Stomach (tissue), 9 donors: ENCODE data around the gene TNFRSF1B. TPM values are rescaled to one million over a fixed set of nuclear protein-coding genes. Genes with fewer than 3 reads are reported as not detected.

Source experiments
- DNase-seq, 2 donors: peaks; one replicate each; pipeline versions ENCODE4 v3.0.0 to v3.0.0-alpha.2; 2013 to 2019
- H3K27ac ChIP-seq, 5 donors: fragments of 200-600 bp in 4 of 5; sonication (generic) in 4 of 5; one replicate each; pipeline ENCODE4 v1.5.1; 2013 to 2019; ENCODE audit warnings: mild to moderate bottlenecking in 1 of 5, moderate library complexity in 1 of 5
- H3K27me3 ChIP-seq, 3 donors: fragments of 200-600 bp; sonication (generic); one replicate each; pipeline ENCODE4 v1.5.1; 2017 to 2019; ENCODE audit warnings: mixed run types in 1 of 3
- H3K36me3 ChIP-seq, 4 donors: fragments of 200-600 bp; sonication (generic); 1 replicate in 3 of 4; 2 replicates in 1 of 4; pipeline ENCODE4 v1.5.1; 2016 to 2019
- H3K4me1 ChIP-seq, 4 donors: fragments of 200-600 bp; sonication (generic); one replicate each; pipeline ENCODE4 v1.5.1; 2016 to 2019
- H3K4me3 ChIP-seq, 4 donors: fragments of 200-600 bp; sonication (generic) in 3 of 4; one replicate each; pipeline ENCODE4 v1.5.1; 2016 to 2019; ENCODE audit warnings: mild to moderate bottlenecking in 1 of 4
- H3K9me3 ChIP-seq, 4 donors: fragments of 200-600 bp; sonication (generic); one replicate each; pipeline ENCODE4 v1.5.1; 2016 to 2019
- CTCF ChIP-seq, 7 experiments: fragments of 450-650 bp in 4 of 7; fragments of 200-600 bp in 3 of 7; sonication (generic) in 3 of 7; IDR thresholded peaks; one replicate each; pipeline ENCODE4 v1.5.1; 2016 to 2019; ENCODE audit warnings: antibody characterized with exemption in 7 of 7, control low read depth in 2 of 7, mild to moderate bottlenecking in 1 of 7
- EP300 ChIP-seq: sonication (generic); formaldehyde crosslinking; IDR thresholded peaks from one replicate; pipeline ENCODE4 v1.6.1; 2017; ENCODE audit warnings: antibody characterized with exemption
- POLR2A ChIP-seq, 4 donors: fragments of 450-650 bp; IDR thresholded peaks; one replicate each; pipeline ENCODE4 v1.6.1; 2016; ENCODE audit warnings: antibody characterized with exemption in 4 of 4, control low read depth in 2 of 4, mild to moderate bottlenecking in 1 of 4, moderate library complexity in 1 of 4
- POLR2AphosphoS5 ChIP-seq, 3 donors: sonication (generic); formaldehyde crosslinking; IDR thresholded peaks; one replicate each; pipeline ENCODE4 v1.6.1; 2016; ENCODE audit warnings: antibody characterized with exemption in 3 of 3
- WGBS, 5 donors: extraction: QIAGEN DNeasy Blood & Tissue Kit in 3 of 5; methylation state at CpG; one replicate each; pipeline versions ENCODE4 v1.1.5 to v1.1.7; 2013 to 2018; 5-methylcytosine and 5-hydroxymethylcytosine counted together
- intact Hi-C: fragments of 100-400 bp; cut with DNase I; formaldehyde crosslinking; loops from one replicate; pipeline ENCODE4 v1.15.1; 2023; ENCODE audit warnings: low total_unique reads
- polyA plus RNA-seq, 3 donors: library from polyadenylated mRNA; stranded (reverse); fragments of 200-250 nt; gene quantifications; one replicate each; pipeline ENCODE4 v1.2.3, GENCODE V29; 2013
- small RNA-seq, 4 donors: library from RNA; depleted of rRNA; stranded (forward); fragments of <200 nt; gene quantifications; one replicate each; pipeline ENCODE3, GENCODE V24; 2016
- total RNA-seq, 5 donors: library from RNA; depleted of rRNA; stranded (reverse); fragments of >200 nt; gene quantifications; one replicate each; pipeline versions ENCODE4 v1.1.0 to v1.2.3, GENCODE V29; 2014 to 2016
- donor health status: healthy with polysubstance abuse.
- donor health status: Bipolar disorder and iron deficiency.
- donor health status: healthy.

Gene TNFRSF1B
- total and polyA plus RNA-seq, 8 donors = 5.4 to 24.3 (median 11.5) TPM

GRCh38 chr1:12255913-12256312, 89.1 kb downstream of the TNFRSF1B start:
- H3K4me1 ChIP-seq = no peaks in the 10 kb centered on the region
- peaks cover 48 to 100% (median 99%) of the 10 kb centered on the region in 4 donors for H3K36me3 ChIP-seq
- H3K9me3 ChIP-seq = no peaks in the 10 kb centered on the region
- no peak overlapping the region for H3K4me3 ChIP-seq
- intact Hi-C loops = no loop called here
- WGBS, 5 donors = 95 to 100% (median 99%) methylated on average over 2 of the region's 2 CpGs
- H3K27me3 ChIP-seq = no peaks in the 10 kb centered on the region
- no peak overlapping the region for H3K27ac ChIP-seq
- DNase-seq = no peak
- TF ChIP-seq EP300 = no peak
- no peak for TF ChIP-seq POLR2A (IDR thresholded peaks at IDR 0.05)
- TF ChIP-seq CTCF (IDR thresholded peaks at IDR 0.05) = no peak
- no peak for TF ChIP-seq POLR2AphosphoS5 (IDR thresholded peaks at IDR 0.05)

DNA sequence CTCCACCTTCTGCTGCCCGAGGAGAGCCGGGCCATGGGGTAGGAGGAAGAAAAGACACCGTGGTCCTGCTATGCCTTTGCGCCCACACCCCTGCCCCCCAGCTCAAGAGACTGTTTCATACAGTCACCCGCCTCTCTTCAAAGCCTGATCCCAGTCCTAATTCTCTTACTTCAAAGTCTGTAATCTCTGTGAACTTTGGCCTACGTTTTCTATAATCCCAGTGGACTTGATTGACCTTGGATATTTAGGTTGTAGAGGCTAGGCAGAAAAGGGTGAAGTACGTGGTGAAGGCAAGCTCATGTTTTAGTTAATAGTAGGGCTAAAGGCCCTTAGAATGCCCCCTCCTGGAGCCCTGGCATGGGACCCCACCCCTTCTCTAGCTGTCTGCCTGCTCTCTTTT, 91.5 kb downstream of the TNFRSF1B start:
- TF ChIP-seq POLR2A (IDR thresholded peaks at IDR 0.05) (no peak), EP300 (no peak), CTCF (IDR thresholded peaks at IDR 0.05) (no peak), POLR2AphosphoS5 (IDR thresholded peaks at IDR 0.05) (no peak)
- Histone ChIP-seq H3K27me3 (no peaks in the 10 kb centered on the region), H3K9me3 (no peaks in the 10 kb centered on the region), H3K27ac (no peak overlapping the region), H3K4me1 (no peaks in the 10 kb centered on the region), H3K36me3 (peaks cover 54 to 100% (median 99%) of the 10 kb centered on the region in 4 donors), H3K4me3 (no peak overlapping the region)
- intact Hi-C loops = no loop called here
- no peak for DNase-seq
- 66 to 81% (median 68%) methylated on average over 7 of the region's 7 CpGs for WGBS, 5 donors

Small RNA genes within 50 kb of the gene (small RNA-seq; reads per million reads assigned to genes)
- 0 reads per million in 4 donors for gene MIR4632
- 0 reads per million in 4 donors for gene RF00156

Other genes with a start within 250 kb of the TNFRSF1B start
- gene KIAA2013, start 240.6 kb upstream of the TNFRSF1B start, total RNA-seq = 100 to 1,000 TPM in 2 of 5 donors, 10 to 100 TPM in 3; 21.0 to 525 (median 70.0) TPM
- 10 to 100 TPM; 14.4 to 28.9 (median 15.5) TPM for gene KIAA2013, start 240.6 kb upstream of the TNFRSF1B start, polyA plus RNA-seq
- 10 to 100 TPM in 4 of 5 donors, 1 to 10 TPM in 1; 8.2 to 56.2 (median 39.4) TPM for gene PLOD1, start 232.3 kb upstream of the TNFRSF1B start, total RNA-seq
- 10 to 100 TPM in 2 of 3 donors, 1 to 10 TPM in 1; 9.8 to 39.5 (median 31.1) TPM for gene PLOD1, start 232.3 kb upstream of the TNFRSF1B start, polyA plus RNA-seq
- 10 to 100 TPM; 46.6 to 68.0 (median 53.6) TPM for gene MFN2, start 186.5 kb upstream of the TNFRSF1B start, total RNA-seq
- gene MFN2, start 186.5 kb upstream of the TNFRSF1B start, polyA plus RNA-seq = 10 to 100 TPM; 31.2 to 41.9 (median 37.4) TPM
- gene MIIP, start 147.5 kb upstream of the TNFRSF1B start, total RNA-seq = 100 to 1,000 TPM in 1 of 5 donors, 10 to 100 TPM in 3, 1 to 10 TPM in 1; 1.8 to 107 (median 13.2) TPM
- gene MIIP, start 147.5 kb upstream of the TNFRSF1B start, polyA plus RNA-seq = 10 to 100 TPM; 22.1 to 32.7 (median 25.7) TPM
- gene TNFRSF8, start 103.7 kb upstream of the TNFRSF1B start, total RNA-seq = under 1 TPM in 3 of 5 donors, not detected in 2; 0.18 to 0.58 (median 0.45) TPM
- gene TNFRSF8, start 103.7 kb upstream of the TNFRSF1B start, polyA plus RNA-seq = 1 to 10 TPM; 1.2 to 2.1 (median 1.5) TPM
- gene VPS13D, start 63.0 kb downstream of the TNFRSF1B start, total RNA-seq = 100 to 1,000 TPM in 1 of 5 donors, 10 to 100 TPM in 4; 57.1 to 106 (median 76.5) TPM
- 10 to 100 TPM in 1 of 3 donors, 1 to 10 TPM in 2; 6.7 to 17.3 (median 9.0) TPM for gene VPS13D, start 63.0 kb downstream of the TNFRSF1B start, polyA plus RNA-seq